Naive thymus-derived CD4-positive, alpha-beta T cell (primary cell): ENCODE results near the gene EIF4G2. TPM values are rescaled to one million over a fixed set of nuclear protein-coding genes. Genes with fewer than 3 reads are reported as not detected.
A peak's percentile ranks its signal among the peaks of the same experiment; 100 is the strongest.

ENCODE experiments used
- ATAC-seq: fragments of 150-1000 bp; cut with Tn5 transposase; 2 replicates; pipeline ENCODE4 v1.10.0; 2021; ENCODE audit warnings: mild to moderate bottlenecking, moderate library complexity
- CTCF ChIA-PET: fragments of 350-600 bp; sonication (Branson Sonifier 250); formaldehyde crosslinking; loops from one replicate; lab custom pipeline; 2021; ENCODE audit warnings: antibody characterized with exemption; lab: Charles Lee
- POLR2A ChIA-PET: fragments of 350-600 bp; sonication (Branson Sonifier 250); formaldehyde crosslinking; loops from one replicate; lab custom pipeline; 2021; ENCODE audit warnings: antibody characterized with exemption, inconsistent platforms; lab: Charles Lee
- DNase-seq, 9 donors: peaks; one replicate each; pipeline versions ENCODE4 v3.0.0 to v3.0.0-alpha.2; 2020 to 2022; ENCODE audit warnings: mixed read lengths in 1 of 9
- H3K27ac ChIP-seq: one replicate; pipeline ENCODE4 v1.7.0; 2013; ENCODE audit warnings: mild to moderate bottlenecking, low read depth, low read length, moderate library complexity
- H3K27me3 ChIP-seq, 2 donors: one replicate each; pipeline ENCODE4 v1.7.0; 2013; ENCODE audit warnings: low read length in 2 of 2, mild to moderate bottlenecking in 2 of 2, moderate library complexity in 2 of 2; ENCODE audit not compliant: control insufficient read depth in 2 of 2, insufficient read depth in 2 of 2
- H3K36me3 ChIP-seq, 3 experiments: 1 replicate in 2 of 3; 2 replicates in 1 of 3; pipeline ENCODE4 v1.7.0; 2013; ENCODE audit warnings: low read length in 3 of 3, mild to moderate bottlenecking in 3 of 3, moderate library complexity in 1 of 3; ENCODE audit not compliant: insufficient read depth in 3 of 3, control insufficient read depth in 2 of 3
- H3K4me1 ChIP-seq, 2 donors: one replicate each; pipeline ENCODE4 v1.7.0; 2013; ENCODE audit warnings: low read length in 2 of 2, mild to moderate bottlenecking in 2 of 2, moderate library complexity in 1 of 2; ENCODE audit not compliant: control insufficient read depth in 2 of 2, insufficient read depth in 2 of 2
- H3K4me3 ChIP-seq: 2 replicates; pipeline ENCODE4 v1.7.0; 2013; ENCODE audit warnings: mild to moderate bottlenecking, low read length
- H3K9me3 ChIP-seq, 3 experiments: 1 replicate in 2 of 3; 2 replicates in 1 of 3; pipeline ENCODE4 v1.7.0; 2013; ENCODE audit warnings: low read length in 3 of 3; ENCODE audit not compliant: control insufficient read depth in 2 of 3
- H3K27ac Mint-ChIP-seq, 9 donors: one replicate each; pipeline ENCODE4 v1.8.0; 2020 to 2022; ENCODE audit warnings: mixed read lengths in 9 of 9, mild to moderate bottlenecking in 8 of 9, moderate library complexity in 5 of 9, inconsistent platforms in 2 of 9
- H3K27me3 Mint-ChIP-seq, 5 donors: one replicate each; pipeline ENCODE4 v1.8.0; 2021 to 2022; ENCODE audit warnings: mixed read lengths in 5 of 5, mild to moderate bottlenecking in 1 of 5
- H3K36me3 Mint-ChIP-seq, 5 donors: one replicate each; pipeline ENCODE4 v1.8.0; 2020 to 2022; ENCODE audit warnings: mixed read lengths in 5 of 5, mild to moderate bottlenecking in 3 of 5, inconsistent platforms in 1 of 5
- H3K4me1 Mint-ChIP-seq, 7 donors: one replicate each; pipeline ENCODE4 v1.8.0; 2020 to 2022; ENCODE audit warnings: mixed read lengths in 7 of 7, mild to moderate bottlenecking in 3 of 7, inconsistent platforms in 1 of 7
- H3K4me3 Mint-ChIP-seq, 10 donors: one replicate each; pipeline ENCODE4 v1.8.0; 2020 to 2022; ENCODE audit warnings: mild to moderate bottlenecking in 10 of 10, mixed read lengths in 10 of 10, moderate library complexity in 6 of 10, inconsistent platforms in 2 of 10
- H3K9me3 Mint-ChIP-seq, 11 donors: one replicate each; pipeline ENCODE4 v1.8.0; 2020 to 2022; ENCODE audit warnings: mixed read lengths in 11 of 11, mild to moderate bottlenecking in 4 of 11, inconsistent platforms in 1 of 11, moderate library complexity in 1 of 11
- intact Hi-C, 2 donors: fragments of 100-400 bp; cut with micrococcal nuclease; formaldehyde crosslinking; loops; one replicate each; pipeline ENCODE4 v1.15.1; 2023
- polyA plus RNA-seq, 2 donors: library from polyadenylated mRNA; unstranded; fragments of 300-500 nt; fragmentation: Illumina TruSeq; gene quantifications; one replicate each; pipeline ENCODE4 v1.2.3, GENCODE V29; 2021
- total RNA-seq, 6 experiments: library from RNA in 5 of 6; stranded (reverse) in 5 of 6; gene quantifications; 1 replicate in 5 of 6; 2 replicates in 1 of 6; pipeline ENCODE4 v1.2.3 and lab custom pipeline; 2021 to 2026

EIF4G2 gene
- total RNA-seq (100 to 1,000 TPM; 596 to 843 (median 720) TPM), polyA plus RNA-seq (100 to 1,000 TPM; 320 to 532 TPM), total RNA-seq (lab: John Stamatoyannopoulos, UW) (1,567 reads per million, percentile 100 among the genes with 10 or more reads in this experiment)

DNA sequence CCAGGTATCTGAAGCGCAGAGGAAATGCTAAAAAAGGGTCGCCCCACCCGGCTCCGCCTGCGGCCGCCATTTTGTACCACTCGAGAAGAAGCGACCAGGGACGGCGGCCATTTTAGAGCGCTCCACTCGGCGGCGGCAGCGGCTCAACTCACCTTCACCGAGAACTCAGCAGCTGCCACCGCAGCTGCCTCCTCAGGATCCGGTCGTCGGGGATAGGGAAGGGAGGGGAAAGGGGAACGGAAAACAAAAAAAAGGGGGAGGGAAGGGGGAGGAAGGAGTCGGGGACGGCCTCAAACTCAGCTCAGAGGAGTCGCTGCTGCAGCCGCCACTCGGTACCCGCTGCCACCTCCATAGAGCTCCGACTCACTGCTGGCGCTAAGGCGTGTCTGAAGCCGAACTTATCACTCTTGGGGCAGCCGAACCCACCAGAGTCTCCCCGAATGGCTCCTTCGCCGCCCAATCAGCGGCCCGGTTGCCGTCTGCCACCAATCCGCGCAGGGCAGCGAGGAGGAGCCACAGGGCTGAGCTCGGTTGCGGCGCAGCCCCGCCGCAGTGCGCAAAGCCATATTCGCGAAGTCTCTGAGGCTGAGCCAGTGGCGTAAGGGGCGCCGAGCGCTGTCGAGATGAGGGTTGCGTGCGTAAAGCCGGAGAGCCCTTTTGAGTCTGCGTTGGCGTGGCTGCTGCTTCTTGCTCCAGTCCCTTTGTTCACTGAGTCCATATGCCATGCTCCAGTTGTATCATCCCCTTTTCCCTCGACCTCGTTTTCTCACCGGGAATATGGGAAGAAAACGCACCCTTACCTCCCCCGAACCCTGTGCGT is at the start of gene EIF4G2:
EIF4G2 (minus strand) TSS at position 374 of the 820 bp plus-strand sequence.
- H3K4me3 Mint-ChIP-seq: peak within 1 kb of the TSS; percentile 93 to 98 (median 97)
- peaks cover 2 to 37% (median 27%) of the 10 kb centered on the region in 5 donors for H3K36me3 Mint-ChIP-seq
- H3K27ac ChIP-seq: peak within 1 kb of the TSS; percentile 95
- intact Hi-C loops: loop anchor here (1.0 to 5.0 kb wide), 15 partner anchors 11 to 1034 kb away; partner anchors contain the start of genes CTR9 (in 2 of the 2), ZBED5 (in 2 of the 2), AMPD3 (in 1 of the 2) and GALNT18 (in 1 of the 2)
- H3K27me3 Mint-ChIP-seq: peaks cover 0 to 5% (median 0%) of the 10 kb centered on the region in 5 donors
- peak; percentile 95 for ATAC-seq
- H3K9me3 ChIP-seq: no peaks in the 10 kb centered on the region
- CTCF ChIA-PET: interaction anchor here (0.5 to 2.3 kb wide), 14 partner anchors 12 to 219 kb away, joined by 3 to 10 read pairs (median 3); partner anchors contain the start of gene ZBED5
- peak within 1 kb of the TSS; percentile 98 for H3K4me3 ChIP-seq
- H3K27me3 ChIP-seq: no peaks in the 10 kb centered on the region
- H3K27ac Mint-ChIP-seq: peak within 1 kb of the TSS; percentile 95 to 99 (median 98)
- POLR2A ChIA-PET: interaction anchor here (0.5 to 6.5 kb wide), 56 partner anchors 8 to 1463 kb away, joined by 3 to 416 read pairs (median 6); partner anchors contain the start of genes AMPD3, CTR9, RNF141 and USP47
- peaks cover 25 to 53% (median 43%) of the 10 kb centered on the region in 7 donors for H3K4me1 Mint-ChIP-seq
- peaks cover 0 to 9% (median 0%) of the 10 kb centered on the region in 11 donors for H3K9me3 Mint-ChIP-seq
- DNase-seq: peak; percentile 97 to 99 (median 99)
- H3K4me1 ChIP-seq: peaks cover 29 to 37% of the 10 kb centered on the region in 2 donors
- H3K36me3 ChIP-seq: peaks cover 30 to 44% (median 31%) of the 10 kb centered on the region in 3 experiments

DNA sequence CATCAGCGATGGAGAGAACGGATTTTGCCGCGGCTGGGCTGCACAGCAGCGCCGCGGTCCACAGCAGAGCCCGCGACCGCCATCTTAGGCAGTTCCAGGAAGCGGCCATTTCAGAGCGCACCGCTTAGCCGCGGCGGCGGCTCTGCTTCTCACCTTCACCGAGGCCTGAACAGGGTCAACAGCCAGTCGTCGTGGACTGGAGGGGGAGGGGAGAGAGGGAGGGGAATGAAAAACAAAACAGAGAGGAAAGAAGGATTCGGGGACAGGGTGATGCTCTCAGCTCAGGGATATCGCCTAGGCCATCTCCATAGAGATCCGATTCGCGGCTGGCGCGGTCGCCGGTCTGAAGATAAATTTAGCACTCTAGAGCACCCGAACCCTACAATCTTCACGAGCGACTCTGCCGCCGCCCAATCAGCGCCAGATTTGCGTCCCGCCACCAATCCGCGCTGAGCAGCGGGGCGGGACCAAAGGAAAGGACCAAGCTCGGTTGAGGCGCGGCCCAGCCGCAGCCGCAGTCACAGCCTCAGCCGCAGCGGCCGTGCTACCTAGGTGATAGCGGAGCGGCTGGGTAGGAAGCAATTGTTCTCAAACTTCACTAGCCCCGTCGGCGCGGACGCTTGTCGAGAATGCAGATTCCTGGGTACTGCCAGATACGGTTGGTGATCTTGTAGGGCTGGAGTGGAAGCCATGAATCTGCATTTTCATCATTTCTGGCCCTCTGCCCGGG is 49.1 kb upstream of the EIF4G2 start, which contains the start of gene ZBED5:
ZBED5 (minus strand) TSS at position 345 of the 730 bp plus-strand sequence. CDS start 3,108 bp downstream, outside the sequence.
- Histone ChIP-seq H3K9me3 (no peaks in the 10 kb centered on the region), H3K4me1 (peaks cover 5 to 9% of the 10 kb centered on the region in 2 donors), H3K27me3 (no peaks in the 10 kb centered on the region), H3K27ac (peak within 1 kb of the TSS; percentile 91), H3K36me3 (peaks cover 15 to 26% (median 21%) of the 10 kb centered on the region in 3 experiments), H3K4me3 (peak within 1 kb of the TSS; percentile 91)
- DNase-seq: peak; percentile 93 to 97 (median 96)
- intact Hi-C loops: loop anchor here (1.0 to 10.0 kb wide), 15 partner anchors 20 to 1398 kb away; partner anchors contain the start of genes ADM (in 2 of the 2), AMPD3 (in 2 of the 2), CTR9 (in 2 of the 2) and EIF4G2 (in 2 of the 2)
- Mint-ChIP-seq H3K4me1 (peaks cover 20 to 73% (median 60%) of the 10 kb centered on the region in 7 donors), H3K9me3 (peaks cover 0 to 8% (median 0%) of the 10 kb centered on the region in 11 donors), H3K27me3 (peaks cover 0 to 2% (median 0%) of the 10 kb centered on the region in 5 donors), H3K27ac (peak within 1 kb of the TSS; percentile 98 to 100 (median 100)), H3K4me3 (peak within 1 kb of the TSS; percentile 94 to 100 (median 99)), H3K36me3 (peaks cover 14 to 29% (median 20%) of the 10 kb centered on the region in 5 donors)
- ChIA-PET POLR2A (interaction anchor here (0.7 to 9.6 kb wide), 35 partner anchors 9 to 1398 kb away, joined by 3 to 416 read pairs (median 5); partner anchors contain the start of genes AMPD3, CTR9, EIF4G2 and USP47), CTCF (interaction anchor here (0.5 to 2.1 kb wide), 6 partner anchors 21 to 110 kb away, joined by 3 to 8 read pairs (median 4); partner anchors contain the start of gene EIF4G2)
- ATAC-seq: peak; percentile 94

DNA sequence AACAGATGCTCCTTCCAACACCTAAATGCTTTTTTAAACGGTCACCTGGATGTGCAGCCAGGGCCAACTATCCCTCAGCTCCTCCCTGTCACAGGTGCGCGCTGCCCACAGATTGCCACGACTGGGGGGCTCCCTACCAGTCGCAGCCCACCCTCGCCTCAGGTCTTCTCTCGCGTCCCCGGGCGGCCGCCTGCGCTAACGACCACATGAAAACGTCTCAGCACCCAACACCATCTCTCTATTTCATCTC is 48.7 kb upstream of the EIF4G2 start:
- Histone ChIP-seq H3K4me3 (peak overlapping the region; percentile 91), H3K36me3 (peaks cover 15 to 28% (median 26%) of the 10 kb centered on the region in 3 experiments), H3K4me1 (peaks cover 5 to 9% of the 10 kb centered on the region in 2 donors), H3K9me3 (no peaks in the 10 kb centered on the region), H3K27me3 (no peaks in the 10 kb centered on the region), H3K27ac (peak overlapping the region; percentile 91)
- intact Hi-C loops: loop anchor here (2.0 to 10.0 kb wide), 7 partner anchors 75 to 1283 kb away; partner anchors contain the start of genes ADM (in 2 of the 2), AMPD3 (in 2 of the 2), MICAL2 (in 1 of the 2) and RNF141 (in 1 of the 2)
- DNase-seq (no peak), ATAC-seq (no peak)
- peaks cover 0 to 8% (median 0%) of the 10 kb centered on the region in 11 donors for H3K9me3 Mint-ChIP-seq
- ChIA-PET POLR2A (interaction anchor here (0.6 to 9.6 kb wide), 30 partner anchors 9 to 1577 kb away, joined by 3 to 416 read pairs (median 5); partner anchors contain the start of genes AMPD3, CTR9, EIF4G2 and USP47), CTCF (interaction anchor here (1.0 kb wide), 2 partner anchors 49 kb away, joined by 3 to 4 read pairs; partner anchors contain the start of gene EIF4G2)
- H3K27me3 Mint-ChIP-seq: peaks cover 0 to 2% (median 0%) of the 10 kb centered on the region in 5 donors
- peak overlapping the region; percentile 98 to 100 (median 100) for H3K27ac Mint-ChIP-seq
- peak overlapping the region; percentile 94 to 100 (median 99) for H3K4me3 Mint-ChIP-seq
- peaks cover 14 to 30% (median 23%) of the 10 kb centered on the region in 5 donors for H3K36me3 Mint-ChIP-seq
- peaks cover 18 to 71% (median 56%) of the 10 kb centered on the region in 7 donors for H3K4me1 Mint-ChIP-seq

DNA sequence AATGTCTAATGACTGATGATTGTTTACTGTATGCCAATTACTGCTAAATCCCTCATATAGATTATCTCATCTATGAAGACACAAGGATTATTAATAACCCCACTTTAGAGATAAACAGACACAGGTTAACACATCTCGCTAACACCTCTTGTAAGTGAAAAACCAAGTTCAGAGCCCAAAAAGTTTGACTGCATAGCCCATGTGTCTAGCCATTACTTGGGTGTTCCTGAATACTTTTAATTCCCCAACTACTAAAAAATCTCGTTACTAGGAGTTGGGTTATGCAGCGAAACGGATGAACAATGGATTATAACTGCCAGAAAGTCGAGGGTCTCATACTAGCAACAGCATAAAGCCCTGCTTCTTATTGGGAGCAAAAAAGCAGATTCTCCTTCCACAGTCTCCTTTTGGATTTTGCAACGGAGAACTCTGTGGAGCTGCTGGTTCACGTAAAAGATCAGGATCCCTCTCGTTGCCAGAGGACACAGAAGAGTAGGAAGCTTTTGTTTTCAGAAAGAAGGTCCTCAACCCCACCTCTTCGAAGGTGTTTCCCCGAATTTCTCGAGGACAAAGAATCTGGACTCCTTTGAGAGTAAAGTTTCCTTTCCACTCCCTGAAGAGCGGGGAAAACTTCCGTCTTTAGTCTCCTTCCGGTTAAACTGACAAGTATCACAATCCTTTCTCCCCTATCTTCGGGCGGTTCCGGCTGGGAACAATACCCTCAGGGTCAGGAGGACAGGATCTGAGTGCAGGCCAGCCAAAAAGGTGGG is 48.1 kb upstream of the EIF4G2 start:
- no peaks in the 10 kb centered on the region for H3K9me3 ChIP-seq
- H3K4me1 ChIP-seq: peaks cover 5 to 9% of the 10 kb centered on the region in 2 donors
- H3K27me3 ChIP-seq: no peaks in the 10 kb centered on the region
- Mint-ChIP-seq H3K27ac (peak overlapping the region; percentile 98 to 100 (median 100)), H3K9me3 (peaks cover 0 to 8% (median 0%) of the 10 kb centered on the region in 11 donors), H3K27me3 (peaks cover 0 to 2% (median 0%) of the 10 kb centered on the region in 5 donors), H3K36me3 (peaks cover 19 to 35% (median 28%) of the 10 kb centered on the region in 5 donors), H3K4me3 (peak overlapping the region; percentile 94 to 100 (median 99)), H3K4me1 (peaks cover 20 to 71% (median 56%) of the 10 kb centered on the region in 7 donors)
- CTCF ChIA-PET: interaction anchor here (1.0 kb wide), 1 partner anchor 48 kb away, joined by 3 read pairs; the partner anchor contains the start of gene EIF4G2
- H3K36me3 ChIP-seq: peaks cover 18 to 28% (median 28%) of the 10 kb centered on the region in 3 experiments
- H3K27ac ChIP-seq: peak overlapping the region; percentile 91
- H3K4me3 ChIP-seq: peak overlapping the region; percentile 91
- ATAC-seq: no peak
- DNase-seq: peak in 5 of 9 donors; percentile 7 to 34 (median 11)
- intact Hi-C loops: loop anchor here (2.0 to 10.0 kb wide), 7 partner anchors 75 to 1282 kb away; partner anchors contain the start of genes ADM (in 2 of the 2), AMPD3 (in 2 of the 2), MICAL2 (in 1 of the 2) and RNF141 (in 1 of the 2)
- POLR2A ChIA-PET: interaction anchor here (0.6 to 9.6 kb wide), 17 partner anchors 8 to 1576 kb away, joined by 3 to 416 read pairs (median 9); partner anchors contain the start of genes AMPD3, CTR9 and EIF4G2

DNA sequence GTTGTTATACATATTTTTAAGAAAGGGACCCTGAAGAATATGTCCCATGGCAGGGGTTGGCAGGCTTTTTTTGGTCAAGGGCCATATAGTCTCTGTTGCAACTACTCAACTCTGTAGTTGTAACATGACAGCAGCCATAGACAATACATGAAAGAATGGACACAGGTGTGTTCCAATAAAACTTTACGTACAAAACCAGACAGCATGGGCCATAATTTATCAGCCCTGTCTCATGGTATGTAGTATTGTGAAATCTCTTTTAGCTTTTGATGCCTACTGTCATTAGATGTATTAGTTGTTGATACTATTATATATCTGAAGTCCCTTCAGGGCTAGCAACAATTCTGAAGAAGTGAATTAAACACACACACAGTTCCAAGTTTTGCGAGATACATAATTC is 46.6 kb upstream of the EIF4G2 start:
- Histone ChIP-seq H3K4me3 (no peak overlapping the region), H3K27me3 (no peaks in the 10 kb centered on the region), H3K36me3 (peaks cover 18 to 28% (median 28%) of the 10 kb centered on the region in 3 experiments), H3K9me3 (no peaks in the 10 kb centered on the region), H3K4me1 (peaks cover 5 to 9% of the 10 kb centered on the region in 2 donors), H3K27ac (no peak overlapping the region)
- H3K27ac Mint-ChIP-seq: peak overlapping the region in 1 of 9 donors; percentile 30
- intact Hi-C loops: loop anchor here (5.0 to 10.0 kb wide), 6 partner anchors 77 to 1280 kb away; partner anchors contain the start of genes ADM (in 2 of the 2), AMPD3 (in 2 of the 2), MICAL2 (in 1 of the 2) and WEE1 (in 1 of the 2)
- H3K27me3 Mint-ChIP-seq: peaks cover 0 to 2% (median 0%) of the 10 kb centered on the region in 5 donors
- H3K4me3 Mint-ChIP-seq: no peak overlapping the region
- DNase-seq (no peak), ATAC-seq (no peak)
- ChIA-PET CTCF (interaction anchor here (2.9 kb wide), 1 partner anchor 46 kb away, joined by 10 read pairs; the partner anchor contains the start of gene EIF4G2), POLR2A (interaction anchor here (0.6 to 9.6 kb wide), 3 partner anchors 24 to 1019 kb away, joined by 3 to 416 read pairs (median 5); partner anchors contain the start of gene EIF4G2)
- H3K9me3 Mint-ChIP-seq: peaks cover 0 to 8% (median 0%) of the 10 kb centered on the region in 11 donors
- H3K4me1 Mint-ChIP-seq: peaks cover 18 to 59% (median 46%) of the 10 kb centered on the region in 7 donors
- H3K36me3 Mint-ChIP-seq: peaks cover 21 to 37% (median 29%) of the 10 kb centered on the region in 5 donors
